ENCODE measurements around the gene ANKMY1. TPM values are rescaled to one million over a fixed set of nuclear protein-coding genes. Genes with fewer than 3 reads are reported as not detected.

The ANKMY1 gene
- total RNA-seq, 1 donor from 2014 or later: 16.8 TPM

GRCh38 chr2:240582781-240583180 lies 25.0 kb upstream of the ANKMY1 start:
- Mint-ChIP-seq H3K27ac (no peak overlapping the region), H3K36me3 (peaks cover 24% of the 10 kb centered on the region), H3K9me3 (no peaks in the 10 kb centered on the region), H3K4me1 (ENCODE audit: unreplicated experiment) (peaks cover 29% of the 10 kb centered on the region), H3K27me3 (no peaks in the 10 kb centered on the region), H3K4me3 (peak overlapping the region; percentile 71)
- TF ChIP-seq CTCF (conservative IDR thresholded peaks at IDR 0.05): no peak
- DNase-seq (ENCODE audit: extremely low spot score, unreplicated experiment): no peak

GRCh38 chr2:240581811-240582210 lies 24.0 kb upstream of the ANKMY1 start:
- peaks cover 25% of the 10 kb centered on the region for H3K4me1 Mint-ChIP-seq (ENCODE audit: unreplicated experiment)
- DNase-seq (ENCODE audit: extremely low spot score, unreplicated experiment): no peak
- H3K4me3 Mint-ChIP-seq: no peak overlapping the region
- H3K27ac Mint-ChIP-seq: no peak overlapping the region
- H3K9me3 Mint-ChIP-seq: no peaks in the 10 kb centered on the region
- TF ChIP-seq CTCF (conservative IDR thresholded peaks at IDR 0.05): no peak
- H3K27me3 Mint-ChIP-seq: no peaks in the 10 kb centered on the region
- peaks cover 22% of the 10 kb centered on the region for H3K36me3 Mint-ChIP-seq

- no peak for TF ChIP-seq CTCF (conservative IDR thresholded peaks at IDR 0.05)
- Mint-ChIP-seq H3K36me3 (peaks cover 22% of the 10 kb centered on the region), H3K9me3 (no peaks in the 10 kb centered on the region), H3K4me1 (ENCODE audit: unreplicated experiment) (peaks cover 23% of the 10 kb centered on the region), H3K27me3 (no peaks in the 10 kb centered on the region), H3K4me3 (peak overlapping the region; percentile 20), H3K27ac (peak overlapping the region; percentile 63)
- no peak for DNase-seq (ENCODE audit: extremely low spot score, unreplicated experiment)
These were observed 22.2 kb upstream of the ANKMY1 start for GRCh38 chr2:240579771-240580614.

GRCh38 chr2:240579071-240579762 lies 21.4 kb upstream of the ANKMY1 start:
- TF ChIP-seq CTCF (conservative IDR thresholded peaks at IDR 0.05): no peak
- H3K36me3 Mint-ChIP-seq: peaks cover 22% of the 10 kb centered on the region

GRCh38 chr2:240578488-240578887 lies 20.7 kb upstream of the ANKMY1 start:
- peaks cover 19% of the 10 kb centered on the region for H3K4me1 Mint-ChIP-seq (ENCODE audit: unreplicated experiment)
- no peak for DNase-seq (ENCODE audit: extremely low spot score, unreplicated experiment)
- no peak overlapping the region for H3K4me3 Mint-ChIP-seq
- no peaks in the 10 kb centered on the region for H3K27me3 Mint-ChIP-seq
- TF ChIP-seq CTCF (conservative IDR thresholded peaks at IDR 0.05): no peak
- H3K36me3 Mint-ChIP-seq: peaks cover 22% of the 10 kb centered on the region
- no peaks in the 10 kb centered on the region for H3K9me3 Mint-ChIP-seq
- no peak overlapping the region for H3K27ac Mint-ChIP-seq

More at GRCh38 chr2:240579071-240579762, 21.4 kb upstream of the ANKMY1 start:
- DNase-seq (ENCODE audit: extremely low spot score, unreplicated experiment): no peak
- H3K9me3 Mint-ChIP-seq: no peaks in the 10 kb centered on the region
- H3K27me3 Mint-ChIP-seq: no peaks in the 10 kb centered on the region
- H3K27ac Mint-ChIP-seq: peak overlapping the region; percentile 63
- no peak overlapping the region for H3K4me3 Mint-ChIP-seq
- peaks cover 19% of the 10 kb centered on the region for H3K4me1 Mint-ChIP-seq (ENCODE audit: unreplicated experiment)
